NCI-H526 (cell line): ENCODE measurements around the gene ITPKB.
"Not testable (repeated sequence)": the region's sequence is repeated elsewhere in the genome, so short reads cannot be mapped to it uniquely, and the experiment has no call there.

ENCODE experiments used
- DNase-seq, 2 experiments: peaks; one replicate each; lab custom pipeline; 2025; lab: John Stamatoyannopoulos, UW

ITPKB gene

DNA sequence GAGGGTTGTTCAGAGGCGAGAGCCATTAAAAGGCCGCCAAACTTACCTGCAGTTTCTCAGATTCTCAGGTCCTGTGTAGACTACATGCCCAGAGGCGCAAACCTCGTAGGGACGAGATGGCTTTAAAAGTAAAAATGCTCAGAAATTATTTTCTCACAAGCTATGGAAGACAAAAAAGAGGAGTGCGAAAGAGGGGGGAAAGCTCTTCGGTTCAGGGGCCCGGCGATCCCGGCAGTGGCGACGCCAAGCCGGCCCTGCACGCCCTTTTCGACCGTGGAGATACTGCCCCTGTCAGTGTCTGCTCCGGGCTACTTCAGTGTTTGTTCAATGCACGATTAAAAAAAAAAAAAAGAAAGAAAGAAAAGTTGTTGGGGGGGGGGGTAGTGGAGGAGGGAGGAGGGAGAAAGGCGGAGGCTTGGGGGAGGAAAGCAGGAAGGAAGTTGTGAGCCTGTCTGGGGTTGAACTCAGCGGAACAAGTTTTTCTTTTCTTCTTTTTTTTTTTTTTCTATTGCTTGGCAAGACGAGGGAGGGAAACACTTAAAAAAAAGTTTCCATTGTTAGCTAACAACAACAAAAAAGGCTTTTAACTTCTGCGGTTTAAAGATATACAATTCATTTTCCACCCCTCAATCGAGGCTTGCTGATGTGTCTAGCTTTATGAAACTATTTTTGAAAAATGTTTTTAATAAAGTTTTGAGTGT is at the start of gene ITPKB:
Gene ITPKB (minus strand): TSS at position 288 of the 701 bp plus-strand sequence. CDS start 1,824 bp downstream, outside the sequence.
- no peak for DNase-seq

DNA sequence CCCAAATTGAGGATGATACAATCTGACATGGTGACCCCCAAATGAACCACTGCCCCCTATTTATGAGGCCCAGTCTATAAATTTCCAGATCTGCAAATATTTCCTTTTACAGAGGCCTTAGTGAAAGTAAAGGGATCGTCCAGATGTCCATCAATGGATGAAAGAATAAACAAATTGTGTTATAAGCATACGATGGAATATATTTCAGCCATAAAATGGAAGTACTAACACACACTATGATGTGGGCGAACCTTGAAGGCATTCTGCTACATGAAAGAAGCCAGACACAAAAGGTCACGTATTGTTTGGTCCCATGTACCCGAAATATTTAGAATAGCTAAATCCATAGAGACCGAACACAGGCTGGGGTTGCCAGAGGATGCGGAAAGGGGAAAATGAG is 48.6 kb upstream of the ITPKB start:
- DNase-seq = no peak

DNA sequence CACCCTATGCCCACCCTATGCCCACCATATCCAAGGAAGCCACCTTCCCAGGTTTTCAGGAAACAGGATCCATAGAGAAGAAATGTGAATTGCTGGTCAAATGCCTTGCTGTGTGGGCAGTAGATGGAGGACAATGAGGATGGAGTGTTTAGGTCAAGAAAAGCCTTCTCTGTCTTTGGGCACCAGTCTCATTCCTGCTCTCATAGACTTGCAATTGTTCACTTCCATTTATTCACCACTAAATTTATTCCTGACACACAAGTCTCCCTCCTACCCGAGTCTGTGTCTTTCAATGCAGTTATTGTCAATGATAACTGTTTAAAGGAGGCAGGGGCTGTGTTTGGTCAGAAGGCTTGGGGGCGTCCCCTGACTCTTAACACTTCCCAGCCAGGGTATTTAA is 48.0 kb upstream of the ITPKB start:
- DNase-seq = no peak

DNA sequence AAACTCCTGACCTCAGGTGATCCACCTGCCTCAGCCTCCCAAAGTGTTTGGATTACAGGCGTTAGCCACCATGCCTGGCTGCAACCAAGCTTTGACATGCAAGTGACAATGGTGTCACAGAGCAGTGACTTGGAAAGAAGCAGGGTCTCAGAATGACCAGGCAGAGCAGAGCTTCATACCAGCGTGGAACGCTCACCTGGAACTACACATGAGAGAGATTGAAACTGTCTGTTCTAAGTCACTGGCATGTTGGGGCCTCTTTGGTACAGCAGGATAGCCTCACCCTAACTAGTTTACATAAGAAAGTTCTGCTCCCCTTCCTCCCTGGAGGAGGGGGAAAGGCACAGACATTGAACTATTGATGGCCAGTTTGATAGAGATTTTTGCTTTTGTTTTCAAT is 47.5 kb upstream of the ITPKB start:
- DNase-seq = no peak

DNA sequence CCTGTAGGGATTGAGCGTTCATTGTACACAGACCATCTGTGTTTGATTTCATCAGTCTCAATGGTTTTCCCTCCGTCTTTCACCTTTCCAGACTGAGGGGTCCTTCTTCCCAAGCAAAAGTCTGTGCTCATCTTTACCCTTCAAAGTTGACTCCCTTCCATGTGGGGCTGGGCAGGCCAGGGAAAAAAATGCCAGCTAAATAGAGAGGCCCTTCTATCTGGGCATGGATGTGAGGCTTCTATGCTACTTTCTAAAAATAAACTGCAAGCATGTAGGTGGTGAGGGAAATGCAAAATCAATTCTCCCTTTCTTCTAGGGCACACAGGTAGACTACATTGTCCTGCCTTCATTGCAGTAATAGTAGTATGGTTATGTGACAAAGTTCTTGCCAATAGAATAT is 46.7 kb upstream of the ITPKB start:
- no peak for DNase-seq

DNA sequence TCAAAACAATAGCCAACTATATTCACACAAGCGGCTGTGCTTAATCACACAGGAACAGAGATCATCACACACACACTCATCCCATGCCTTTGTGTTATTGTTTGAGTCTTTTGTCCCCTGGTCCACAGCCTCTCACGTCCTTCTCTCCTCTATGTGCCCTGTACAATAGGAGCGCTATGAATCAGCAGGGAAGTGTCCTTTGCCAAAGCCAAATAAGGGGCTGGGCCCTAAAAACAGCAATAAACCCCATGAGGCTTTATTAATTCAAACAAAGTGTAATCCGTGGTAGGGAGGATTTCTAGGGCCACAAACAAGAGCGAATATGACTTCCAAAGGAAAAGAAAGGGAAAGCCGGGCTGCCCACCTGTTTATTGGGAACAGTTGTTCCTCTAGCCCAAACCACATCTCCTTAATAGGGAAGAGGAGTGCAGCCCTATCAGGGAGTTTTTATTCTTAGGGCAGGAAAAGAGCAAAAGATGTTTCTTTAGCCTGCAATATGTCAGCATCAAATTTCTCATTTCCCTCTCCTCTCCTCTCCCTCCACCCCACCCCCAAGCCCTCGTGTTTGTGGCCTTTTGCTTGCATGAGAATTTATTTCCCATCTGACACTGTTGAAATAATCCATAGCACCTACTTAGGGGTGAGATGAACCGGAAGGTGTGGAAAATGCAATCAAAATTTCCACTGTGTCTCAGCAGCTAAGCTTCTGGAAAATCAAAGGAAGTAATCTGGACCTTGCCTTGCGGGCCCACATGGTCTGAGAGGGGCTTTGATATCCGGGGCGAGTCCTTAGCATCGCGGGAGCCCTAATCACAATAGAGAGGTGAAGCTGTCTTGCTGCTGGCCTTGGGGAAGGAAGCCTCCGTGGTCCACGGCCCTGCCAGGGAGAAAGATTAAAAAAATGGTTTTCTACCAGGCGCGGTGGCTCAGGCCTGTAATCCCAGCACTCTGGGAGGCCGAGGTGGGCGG is 45.3 kb upstream of the ITPKB start:
- no peak for DNase-seq

DNA sequence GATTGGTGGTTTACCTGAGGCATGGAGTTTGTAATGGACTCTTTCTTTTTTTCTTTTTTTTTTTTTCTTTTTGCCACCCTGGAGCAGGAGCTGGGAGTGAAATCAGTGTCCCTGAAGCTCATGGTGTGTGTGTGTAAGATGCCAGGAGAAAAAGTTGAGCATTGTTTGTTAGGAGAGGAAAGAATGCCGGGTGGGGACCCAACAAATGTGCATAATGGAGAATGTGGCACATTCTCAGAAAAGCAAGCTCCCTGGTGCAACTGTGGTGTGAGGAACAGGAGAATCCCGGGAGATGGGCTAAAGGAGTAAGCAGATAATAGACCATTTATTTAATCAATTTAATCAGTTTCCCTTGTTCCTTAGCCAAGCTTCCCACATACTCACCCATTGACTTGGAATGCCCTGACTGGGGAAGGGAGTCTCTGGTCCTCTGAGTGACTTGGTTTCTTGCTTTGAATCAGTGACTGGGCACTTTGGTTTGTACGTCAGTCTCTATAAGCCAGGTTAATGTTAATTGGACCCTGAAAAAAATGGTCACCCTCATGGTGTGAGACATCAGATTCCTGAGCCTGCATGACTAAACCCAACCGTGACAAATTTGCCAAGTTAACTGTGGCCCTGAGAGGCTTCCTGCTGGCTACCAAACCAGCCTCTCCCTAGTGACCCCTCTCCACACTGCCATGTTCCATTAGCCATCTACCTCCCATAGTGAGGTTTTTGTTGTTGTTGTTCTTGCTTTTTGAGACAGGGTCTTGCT is 43.9 kb upstream of the ITPKB start:
- no peak for DNase-seq

DNA sequence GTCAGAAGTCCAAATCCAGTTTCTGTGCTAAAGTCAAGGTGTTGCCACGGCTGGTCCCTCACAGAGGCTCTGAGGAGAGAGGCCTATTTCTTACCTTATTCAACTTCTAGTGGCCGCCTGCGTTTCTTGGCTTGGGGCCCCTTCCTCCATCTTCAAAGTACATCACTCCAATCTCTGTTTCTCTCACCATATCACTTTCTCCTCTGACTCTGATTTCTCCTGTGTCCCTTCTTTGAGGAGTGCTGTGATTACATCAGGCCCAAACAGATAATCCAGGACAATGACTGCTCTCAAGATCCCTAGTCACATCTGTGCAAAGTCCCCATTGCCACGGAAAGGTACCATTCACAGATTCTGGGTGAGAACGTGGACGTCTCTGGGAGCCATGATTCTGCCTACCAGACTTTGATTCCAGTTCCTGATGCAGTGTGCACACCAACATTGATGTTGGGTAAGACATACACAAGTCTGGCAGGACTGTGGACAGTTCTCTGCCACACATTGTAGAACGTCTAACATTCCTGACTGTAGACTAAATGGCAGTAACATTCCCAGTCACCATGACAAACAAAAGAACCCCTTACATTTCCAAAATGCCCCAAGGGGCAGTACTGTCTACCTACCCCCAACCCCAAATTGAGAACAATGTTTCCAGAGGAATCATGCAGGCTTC is 43.0 kb upstream of the ITPKB start:
- DNase-seq = no peak

DNA sequence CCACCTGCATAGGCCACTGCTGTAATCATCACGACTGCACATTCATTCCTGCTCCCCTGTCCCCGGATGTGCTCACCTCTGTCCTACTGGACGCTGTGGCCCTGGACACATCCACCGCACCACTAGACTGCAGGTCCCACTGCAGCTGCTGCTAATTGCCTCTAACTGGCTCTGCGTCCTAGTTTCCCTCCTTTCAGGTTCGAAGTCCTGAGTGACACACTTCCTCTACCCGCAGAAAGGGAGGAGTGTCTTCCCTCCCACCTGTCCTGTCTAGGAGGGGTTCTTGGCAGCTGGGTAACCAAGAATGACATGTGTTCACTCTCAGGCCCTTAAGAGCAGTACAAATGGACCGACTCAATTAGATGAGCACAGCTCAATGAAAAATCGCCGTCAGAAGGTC is 40.5 kb upstream of the ITPKB start:
- DNase-seq = no peak

DNA sequence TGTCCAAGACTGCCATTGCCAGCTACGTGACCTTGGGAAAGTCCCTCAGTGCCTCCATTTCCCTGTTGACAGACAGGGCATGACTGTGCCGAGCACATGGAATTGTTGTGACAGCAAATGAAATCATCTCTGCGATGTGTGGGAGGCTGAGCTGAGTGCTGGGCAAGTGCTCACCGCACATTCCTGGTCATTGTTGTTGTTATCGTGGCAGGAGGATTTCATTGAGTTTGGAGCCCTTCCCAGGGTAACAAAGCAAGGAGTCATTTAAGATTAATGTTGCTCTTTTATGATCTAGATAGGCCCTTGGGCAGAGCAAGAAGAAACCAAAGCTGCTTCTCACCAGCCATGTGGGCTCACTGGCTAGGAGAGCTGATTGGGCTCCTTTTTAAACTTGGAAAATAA is 39.6 kb upstream of the ITPKB start:
- DNase-seq = no peak

DNA sequence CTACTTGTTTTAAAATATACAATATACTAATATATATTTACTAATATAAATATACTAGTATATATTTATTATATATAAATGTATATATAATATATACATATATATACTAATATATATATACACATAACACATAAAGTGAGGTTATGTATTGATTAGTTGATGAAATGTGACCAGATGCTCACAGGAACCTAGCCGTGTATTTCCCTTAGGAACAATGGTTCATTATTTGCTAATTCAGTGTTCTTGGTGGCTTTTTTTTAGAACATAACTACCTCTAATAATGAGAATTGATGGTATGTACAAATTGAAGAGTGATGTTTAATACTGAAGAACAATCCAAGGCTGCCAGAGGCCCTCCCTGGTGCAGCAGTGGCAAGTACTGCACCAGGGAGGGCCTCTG is 37.9 kb upstream of the ITPKB start:
- no peak for DNase-seq

DNA sequence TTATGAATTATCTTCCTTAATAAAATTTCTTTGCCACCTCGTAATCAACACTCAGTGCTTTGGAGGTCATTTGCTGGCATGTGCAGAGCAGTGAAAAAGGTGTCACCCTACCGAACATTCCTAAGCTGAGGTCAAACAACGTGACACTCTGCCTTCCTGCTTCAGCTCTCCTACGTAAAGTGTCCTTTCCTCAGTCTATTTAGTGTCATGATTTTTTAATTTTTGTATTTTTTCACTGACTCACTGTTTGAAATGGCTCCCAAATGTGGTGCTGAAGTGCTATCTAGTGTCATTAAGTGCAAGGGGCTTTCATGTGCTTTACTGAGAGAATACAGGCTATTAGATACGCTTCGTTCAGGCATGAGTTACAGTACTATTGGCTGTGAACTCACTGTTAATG is 37.0 kb upstream of the ITPKB start:
- DNase-seq = no peak

DNA sequence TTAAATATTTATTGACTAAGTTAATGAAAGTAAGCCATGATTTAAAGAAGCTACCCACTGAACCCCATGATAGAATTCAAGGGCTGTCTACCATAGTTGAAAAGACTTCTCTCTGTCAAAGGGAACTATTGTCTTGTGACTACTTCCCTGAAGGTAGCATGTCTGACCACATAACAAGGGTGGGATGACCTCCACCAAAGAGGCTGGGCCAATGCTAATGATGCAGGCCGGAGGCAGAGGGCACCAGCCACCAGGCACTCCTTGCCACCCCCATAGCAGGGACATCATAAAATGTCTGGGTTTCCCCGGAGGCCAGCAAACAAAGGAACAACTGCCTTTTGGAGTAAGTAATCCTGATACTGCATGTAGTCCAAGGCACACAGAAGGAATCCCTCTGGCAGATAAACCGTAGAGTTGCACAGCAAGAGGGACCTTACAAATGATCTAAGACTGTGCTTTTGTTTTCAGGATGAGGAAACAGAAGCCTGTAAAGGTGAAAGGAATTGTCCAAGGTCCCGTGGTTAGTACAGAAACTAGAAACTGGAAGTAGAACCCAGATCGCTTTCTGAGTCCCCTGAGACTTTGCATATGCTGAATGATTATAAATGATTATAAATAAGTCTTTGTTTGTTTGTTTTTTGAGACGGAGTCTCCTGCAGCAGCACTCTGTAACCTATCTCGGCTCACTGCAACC is 33.5 kb upstream of the ITPKB start:
- no peak for DNase-seq

DNA sequence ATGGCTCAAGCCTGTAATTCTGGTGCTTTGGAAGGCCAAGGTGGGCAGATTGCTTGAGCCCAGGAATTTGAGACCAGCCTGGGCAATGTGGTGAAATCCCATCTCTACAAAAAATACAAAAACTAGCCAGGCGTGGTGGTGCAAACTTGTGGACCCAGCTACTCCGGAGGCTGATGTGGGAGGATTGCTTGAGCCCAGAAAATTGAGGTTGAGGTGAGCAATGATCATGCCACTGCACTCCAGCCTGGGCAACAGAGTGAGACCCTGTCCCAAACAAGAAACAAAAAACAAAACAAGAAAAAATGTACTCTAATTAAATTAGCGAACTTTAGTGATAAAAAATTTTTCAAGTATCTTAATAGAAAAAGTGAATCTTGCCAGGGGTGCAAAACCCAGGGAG is 28.1 kb upstream of the ITPKB start:
- DNase-seq = not testable (repeated sequence)

DNA sequence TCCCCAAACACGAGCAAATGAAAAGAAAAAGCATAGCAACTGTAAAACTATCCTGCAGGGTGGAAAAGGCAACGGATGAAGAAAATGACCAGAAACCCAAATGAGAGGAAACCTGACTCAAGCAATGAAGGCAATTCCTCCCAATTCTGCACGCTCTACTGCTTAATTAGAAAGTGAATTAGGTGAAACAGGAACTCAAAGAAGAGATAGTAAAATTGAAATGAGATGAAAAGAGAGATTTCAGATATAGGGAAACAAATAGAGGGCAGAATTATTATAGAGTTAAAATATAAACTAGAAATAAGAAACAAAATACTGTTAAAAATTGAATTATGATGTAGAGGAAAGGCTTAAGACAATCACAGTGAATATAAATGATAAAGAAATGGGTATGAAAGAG is 27.5 kb upstream of the ITPKB start:
- no peak for DNase-seq

DNA sequence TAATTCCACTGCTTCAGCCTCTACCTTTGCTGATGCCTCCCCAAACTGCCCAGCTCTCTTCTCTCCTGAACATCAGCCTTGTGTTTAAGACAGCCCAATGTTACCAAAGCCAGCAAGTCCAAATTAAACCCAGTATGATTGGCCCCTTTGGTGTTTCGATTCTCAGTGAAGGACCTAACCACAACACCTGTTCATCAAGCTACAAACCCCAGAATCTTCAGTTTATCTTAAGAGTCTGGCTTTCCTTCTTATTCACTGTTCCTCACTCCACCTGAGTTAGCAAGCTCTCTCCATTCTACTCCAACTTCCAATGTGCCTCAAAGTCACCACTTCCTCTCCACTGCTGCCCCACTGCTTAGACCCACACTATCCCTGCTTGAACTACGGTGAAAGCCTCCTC is 25.5 kb upstream of the ITPKB start:
- DNase-seq = no peak

DNA sequence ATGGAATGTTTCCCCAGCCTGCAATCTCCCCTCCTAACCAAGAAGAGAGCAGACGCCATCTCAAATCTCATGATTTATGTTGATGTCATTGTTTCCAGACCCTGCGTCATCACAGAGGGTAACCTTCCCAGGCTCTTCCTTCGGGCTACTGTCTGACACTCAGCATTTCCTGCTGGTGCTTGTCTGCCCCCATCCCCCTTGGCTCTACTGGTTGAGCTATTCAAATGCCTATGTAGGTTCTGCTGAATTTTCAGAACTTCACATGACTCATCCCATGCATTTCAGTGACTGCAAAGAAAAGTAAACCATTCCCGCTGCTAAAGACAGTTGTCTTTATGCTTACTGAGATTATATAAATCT is 24.8 kb upstream of the ITPKB start:
- no peak for DNase-seq

DNA sequence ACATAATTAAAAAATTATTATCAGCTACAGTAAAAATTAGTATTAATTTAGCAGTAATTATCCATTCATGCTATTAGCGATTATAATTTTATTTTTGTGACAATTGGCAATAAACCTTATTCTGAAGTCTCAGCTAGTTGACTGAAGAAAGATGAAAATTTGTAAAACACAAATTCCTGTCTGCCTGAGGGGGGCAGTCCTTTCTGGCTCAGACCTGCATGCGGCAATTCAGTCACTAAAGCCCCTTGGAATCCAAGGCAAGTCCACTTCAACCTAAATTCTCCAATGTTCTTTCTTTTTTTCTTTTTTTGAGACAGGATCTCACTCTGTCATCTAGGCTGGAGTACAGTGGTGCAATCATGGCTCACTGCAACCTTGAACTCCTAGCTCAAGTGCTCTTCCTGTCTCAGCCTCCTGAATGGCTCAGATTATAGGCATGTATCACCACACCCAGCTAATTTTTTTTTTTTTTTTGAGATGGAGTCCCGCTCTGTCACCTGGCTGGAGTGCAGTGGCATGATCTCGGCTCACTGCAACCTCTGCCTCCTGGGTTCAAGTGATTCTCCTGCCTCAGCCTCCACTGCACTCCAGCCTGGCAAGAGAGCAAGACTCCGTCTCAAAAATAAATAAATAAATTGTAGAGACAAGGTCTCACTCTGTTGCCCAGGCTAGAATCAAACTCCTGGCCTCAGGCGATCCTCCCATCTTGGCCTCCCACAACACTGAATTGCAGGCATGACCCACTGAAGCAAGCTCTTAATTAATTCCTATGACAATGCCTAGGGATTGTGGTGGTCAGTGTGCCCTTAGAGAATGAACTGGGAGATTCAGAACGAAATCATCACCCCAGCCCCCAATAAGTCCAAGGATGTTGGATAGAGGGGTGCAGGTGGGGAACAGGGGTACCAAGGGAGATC is 24.2 kb upstream of the ITPKB start:
- DNase-seq = no peak

DNA sequence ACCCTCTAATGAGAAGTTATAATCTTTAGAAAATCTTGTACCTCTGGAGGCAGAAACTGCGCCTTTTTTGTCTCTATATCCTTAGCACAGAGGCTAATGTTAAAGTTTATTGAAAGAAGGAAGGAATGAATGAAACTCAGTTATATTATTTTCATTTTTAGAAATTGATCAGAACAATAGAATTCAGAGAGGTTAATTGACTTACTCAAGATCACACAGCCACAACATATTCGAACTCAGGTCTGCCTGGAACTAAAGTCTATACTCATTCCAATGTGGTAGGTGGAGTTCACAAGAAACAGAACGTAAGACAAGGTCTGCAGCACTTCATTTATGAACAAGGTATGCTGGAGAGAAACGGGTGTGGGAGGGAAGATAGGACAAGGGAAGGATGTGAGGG is 23.0 kb upstream of the ITPKB start:
- no peak for DNase-seq

DNA sequence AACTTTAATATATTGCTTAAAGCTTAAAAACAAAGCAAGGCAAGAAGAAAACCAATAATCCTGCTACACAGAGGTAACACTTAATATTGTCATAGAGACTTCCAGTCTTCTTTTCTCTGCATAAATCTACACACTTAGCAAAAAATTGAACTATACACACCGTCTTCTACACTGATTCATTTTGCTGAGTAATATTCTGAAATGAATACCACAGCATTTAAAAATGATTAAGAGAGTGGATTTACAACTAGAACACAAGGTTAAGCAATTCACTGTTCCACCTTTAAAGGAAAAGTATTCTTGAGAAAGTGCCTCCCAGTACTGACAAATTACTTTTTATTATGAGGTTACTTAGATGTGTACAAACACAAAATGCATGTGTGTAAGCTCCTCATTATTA is 22.2 kb upstream of the ITPKB start:
- no peak for DNase-seq
